ENCODE data around the gene ZNRF4.
"Not testable (repeated sequence)": the region's sequence is repeated elsewhere in the genome, so short reads cannot be mapped to it uniquely, and the experiment has no call there.

Gene ZNRF4

GRCh38 chr19:5455367-5456129 is at the start of gene ZNRF4:
TSS of gene ZNRF4 (plus strand) at chr19:5455417. CDS start at chr19:5455492, 75 bp downstream.
- no peak for DNase-seq

- not testable (repeated sequence) for DNase-seq
These were observed 49.0 kb upstream of the ZNRF4 start for GRCh38 chr19:5406198-5406597.

- peak; percentile 5 for DNase-seq
These were observed 48.4 kb upstream of the ZNRF4 start for GRCh38 chr19:5406816-5407215.

- DNase-seq: no peak
These were observed 47.9 kb upstream of the ZNRF4 start for GRCh38 chr19:5407356-5407755.

- no peak for DNase-seq
These were observed 37.5 kb upstream of the ZNRF4 start for GRCh38 chr19:5417495-5418436.

- no peak for DNase-seq
These were observed 36.5 kb upstream of the ZNRF4 start for GRCh38 chr19:5418677-5419076.

- DNase-seq: no peak
These were observed 34.3 kb upstream of the ZNRF4 start for GRCh38 chr19:5420953-5421352.

GRCh38 chr19:5423567-5424125 is 31.6 kb upstream of the ZNRF4 start:
- DNase-seq: no peak

- no peak for DNase-seq
These were observed 30.8 kb upstream of the ZNRF4 start for GRCh38 chr19:5424192-5424973.

- no peak for DNase-seq
These were observed 30.0 kb upstream of the ZNRF4 start for GRCh38 chr19:5425260-5425659.

GRCh38 chr19:5430237-5430636 is 25.0 kb upstream of the ZNRF4 start:
- no peak for DNase-seq

GRCh38 chr19:5432687-5433086 is 22.5 kb upstream of the ZNRF4 start:
- no peak for DNase-seq

- no peak for DNase-seq
These were observed 20.8 kb upstream of the ZNRF4 start for GRCh38 chr19:5434351-5434917.

- DNase-seq: no peak
These were observed 20.1 kb upstream of the ZNRF4 start for GRCh38 chr19:5434970-5435641.

GRCh38 chr19:5435642-5436017 is 19.6 kb upstream of the ZNRF4 start:
- no peak for DNase-seq

GRCh38 chr19:5436106-5436947 is 18.9 kb upstream of the ZNRF4 start:
- peak; percentile 84 for DNase-seq

GRCh38 chr19:5436948-5437306 is 18.3 kb upstream of the ZNRF4 start:
- no peak for DNase-seq

- not testable (repeated sequence) for DNase-seq
These were observed 16.5 kb upstream of the ZNRF4 start for GRCh38 chr19:5438756-5439155.

GRCh38 chr19:5439452-5439851 is 15.8 kb upstream of the ZNRF4 start:
- DNase-seq: no peak

- DNase-seq: no peak
These were observed 14.9 kb upstream of the ZNRF4 start for GRCh38 chr19:5440299-5440698.

GRCh38 chr19:5443723-5444122 is 11.5 kb upstream of the ZNRF4 start:
- DNase-seq: no peak
